HG02943 (cell line): Measurements from ENCODE around the gene SYCP2.
"Not testable (repeated sequence)": the region's sequence is repeated elsewhere in the genome, so short reads cannot be mapped to it uniquely, and the experiment has no call there.

Experiments
- ATAC-seq: cut with Tn5 transposase; IDR thresholded peaks from one replicate; pipeline ENCODE4 v1.9.1; 2021; ENCODE audit warnings: mild to moderate bottlenecking, low read depth, moderate library complexity; ENCODE audit not compliant: unreplicated experiment

Gene SYCP2, protein sequence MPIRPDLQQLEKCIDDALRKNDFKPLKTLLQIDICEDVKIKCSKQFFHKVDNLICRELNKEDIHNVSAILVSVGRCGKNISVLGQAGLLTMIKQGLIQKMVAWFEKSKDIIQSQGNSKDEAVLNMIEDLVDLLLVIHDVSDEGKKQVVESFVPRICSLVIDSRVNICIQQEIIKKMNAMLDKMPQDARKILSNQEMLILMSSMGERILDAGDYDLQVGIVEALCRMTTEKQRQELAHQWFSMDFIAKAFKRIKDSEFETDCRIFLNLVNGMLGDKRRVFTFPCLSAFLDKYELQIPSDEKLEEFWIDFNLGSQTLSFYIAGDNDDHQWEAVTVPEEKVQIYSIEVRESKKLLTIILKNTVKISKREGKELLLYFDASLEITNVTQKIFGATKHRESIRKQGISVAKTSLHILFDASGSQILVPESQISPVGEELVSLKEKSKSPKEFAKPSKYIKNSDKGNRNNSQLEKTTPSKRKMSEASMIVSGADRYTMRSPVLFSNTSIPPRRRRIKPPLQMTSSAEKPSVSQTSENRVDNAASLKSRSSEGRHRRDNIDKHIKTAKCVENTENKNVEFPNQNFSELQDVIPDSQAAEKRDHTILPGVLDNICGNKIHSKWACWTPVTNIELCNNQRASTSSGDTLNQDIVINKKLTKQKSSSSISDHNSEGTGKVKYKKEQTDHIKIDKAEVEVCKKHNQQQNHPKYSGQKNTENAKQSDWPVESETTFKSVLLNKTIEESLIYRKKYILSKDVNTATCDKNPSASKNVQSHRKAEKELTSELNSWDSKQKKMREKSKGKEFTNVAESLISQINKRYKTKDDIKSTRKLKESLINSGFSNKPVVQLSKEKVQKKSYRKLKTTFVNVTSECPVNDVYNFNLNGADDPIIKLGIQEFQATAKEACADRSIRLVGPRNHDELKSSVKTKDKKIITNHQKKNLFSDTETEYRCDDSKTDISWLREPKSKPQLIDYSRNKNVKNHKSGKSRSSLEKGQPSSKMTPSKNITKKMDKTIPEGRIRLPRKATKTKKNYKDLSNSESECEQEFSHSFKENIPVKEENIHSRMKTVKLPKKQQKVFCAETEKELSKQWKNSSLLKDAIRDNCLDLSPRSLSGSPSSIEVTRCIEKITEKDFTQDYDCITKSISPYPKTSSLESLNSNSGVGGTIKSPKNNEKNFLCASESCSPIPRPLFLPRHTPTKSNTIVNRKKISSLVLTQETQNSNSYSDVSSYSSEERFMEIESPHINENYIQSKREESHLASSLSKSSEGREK (N-terminal part only)

GRCh38 chr20:59933296-59933848 is at the start of gene SYCP2:
TSS of gene SYCP2 (minus strand) at chr20:59933637. CDS start at chr20:59922413, 11,224 bp downstream.
- ATAC-seq, result peak; percentile 34

- no peak for ATAC-seq
These were observed 49.6 kb upstream of the SYCP2 start for GRCh38 chr20:59983076-59983475.

DNA sequence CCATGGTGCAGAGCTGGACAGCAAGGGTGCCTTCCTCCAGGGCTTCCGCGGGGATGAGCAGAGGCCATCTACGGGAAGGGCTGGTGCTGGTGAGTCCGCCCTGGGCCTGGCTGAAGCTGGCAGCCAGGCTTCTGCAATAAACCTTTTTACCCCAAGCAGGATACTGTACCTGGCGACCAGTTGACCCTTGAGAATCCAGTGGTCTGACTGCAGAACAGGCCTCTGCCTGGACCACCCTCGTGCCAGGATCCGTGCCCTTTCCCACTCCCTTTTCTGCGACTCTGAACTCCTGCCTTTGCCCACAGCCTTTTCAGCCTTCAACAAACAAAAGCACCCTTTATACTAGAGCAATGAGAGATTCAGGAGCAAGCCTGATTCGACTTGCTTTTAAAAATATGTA is 43.6 kb upstream of the SYCP2 start:
- ATAC-seq, result no peak

GRCh38 chr20:59976156-59976782 is 42.8 kb upstream of the SYCP2 start:
- no peak for ATAC-seq

DNA sequence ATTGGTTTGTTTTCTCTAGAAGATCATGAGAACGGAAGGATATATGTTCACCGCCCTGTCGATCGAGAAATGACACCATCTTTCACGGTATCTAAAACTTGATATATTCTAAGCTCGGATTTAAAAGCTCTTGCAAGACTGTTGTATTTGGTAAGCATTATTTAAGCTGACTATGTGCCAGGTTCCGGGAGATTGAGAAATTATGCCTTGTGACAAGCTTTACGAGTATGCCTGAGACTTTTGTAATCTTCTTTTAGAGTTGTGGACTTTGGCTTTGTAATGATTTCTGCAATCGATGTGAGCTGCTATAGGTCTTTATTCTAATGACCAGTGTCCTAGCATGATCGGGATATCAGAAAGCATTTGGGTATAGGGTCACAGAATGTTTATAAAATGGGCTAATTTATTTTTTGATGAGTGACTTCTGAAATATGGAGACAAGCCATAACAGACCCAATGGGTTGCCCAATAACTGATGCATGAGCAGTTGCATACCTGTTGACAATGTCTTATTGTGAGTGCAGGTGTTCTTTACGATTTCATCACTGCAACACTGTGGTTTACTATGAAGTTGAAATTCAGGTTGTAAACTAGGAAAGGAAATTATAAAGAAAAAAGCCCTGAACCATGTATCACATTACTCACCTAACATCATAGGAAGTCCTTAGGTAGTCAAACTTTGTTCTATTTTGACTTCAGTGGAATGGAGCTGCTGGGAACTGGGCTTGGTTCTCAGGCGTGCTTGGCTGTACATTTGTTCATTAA is 38.8 kb upstream of the SYCP2 start:
- no peak for ATAC-seq

DNA sequence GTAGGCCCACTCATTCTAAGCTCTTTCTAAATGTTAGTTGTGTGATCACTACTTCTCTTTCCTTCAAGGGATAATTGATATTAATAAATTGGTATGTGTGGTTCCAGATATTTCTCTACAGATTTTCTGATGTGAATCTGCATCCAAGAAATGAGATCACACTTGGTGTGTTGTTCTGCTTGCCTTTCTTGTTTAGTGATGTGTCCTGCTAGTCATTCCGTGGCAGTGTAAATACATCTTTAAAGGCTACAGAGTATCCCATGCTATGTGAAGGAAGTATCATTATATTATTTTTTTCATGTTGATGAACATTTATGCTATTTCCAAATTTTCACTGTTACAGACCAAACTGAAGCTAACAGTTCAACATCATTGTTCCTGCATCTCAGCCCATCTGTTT is 38.0 kb upstream of the SYCP2 start:
- ATAC-seq, result no peak

DNA sequence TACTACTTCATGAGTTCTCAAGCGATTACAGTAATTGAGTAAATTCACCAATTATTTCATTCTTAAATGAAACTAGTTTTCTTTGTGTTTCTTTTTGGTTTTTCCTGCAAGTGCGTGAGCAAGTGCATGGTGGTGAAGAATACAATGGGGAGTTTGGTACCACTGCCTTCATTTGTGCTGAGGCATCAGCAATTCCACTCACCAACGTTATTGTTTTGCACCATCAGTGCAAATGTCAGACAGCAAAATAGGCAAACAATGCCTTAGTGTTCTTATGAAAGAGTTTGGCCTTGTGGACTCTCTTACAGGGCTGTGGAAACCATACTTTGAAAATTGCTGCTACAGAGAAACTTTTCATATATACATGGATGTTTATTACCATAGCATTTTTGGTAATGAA is 33.0 kb upstream of the SYCP2 start:
- ATAC-seq, result no peak

DNA sequence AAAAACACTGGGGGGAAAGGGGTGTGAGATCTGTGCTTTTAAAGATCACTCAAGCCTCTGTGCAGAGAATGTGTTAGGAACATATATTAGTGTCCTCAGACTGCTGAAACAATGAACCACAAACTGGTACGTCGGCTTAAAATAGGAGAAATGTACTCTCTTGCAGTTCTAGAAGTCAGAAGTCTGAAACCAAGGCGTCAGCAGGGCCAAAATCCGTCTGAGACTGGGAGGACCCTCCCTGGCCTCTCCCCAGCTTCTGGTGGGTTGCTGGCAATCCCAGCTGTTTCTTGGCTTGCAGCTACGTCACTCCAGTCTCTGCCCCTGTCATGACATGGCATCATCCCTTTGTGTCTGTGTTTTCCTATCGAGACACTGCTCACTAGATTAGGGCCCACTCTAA is 28.7 kb upstream of the SYCP2 start:
- no peak for ATAC-seq

GRCh38 chr20:59961423-59961822 is 28.0 kb upstream of the SYCP2 start:
- no peak for ATAC-seq

GRCh38 chr20:59958626-59959025 is 25.2 kb upstream of the SYCP2 start:
- ATAC-seq, result no peak

DNA sequence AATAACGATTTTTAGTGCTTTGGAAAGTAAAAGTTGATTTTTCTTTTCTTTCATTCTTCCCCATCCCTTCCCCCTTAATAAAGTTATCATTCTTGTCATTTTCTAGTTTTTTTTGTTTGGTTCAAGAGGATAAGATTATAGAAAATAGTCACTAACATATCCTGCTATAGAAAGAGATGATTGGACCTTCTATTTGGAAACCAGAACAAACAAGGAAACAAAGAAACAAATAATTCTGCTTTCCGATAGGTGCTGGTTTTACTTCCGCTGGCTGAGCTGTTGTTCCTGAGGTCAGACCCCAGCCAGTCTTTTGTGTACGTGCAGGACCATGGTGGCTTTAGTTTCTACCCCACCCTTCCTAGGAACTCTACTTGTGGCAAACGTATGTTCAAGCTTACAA is 24.7 kb upstream of the SYCP2 start, which contains the start of gene CDH26:
Gene CDH26 (plus strand): TSS at position 301 of the 400 bp plus-strand sequence. CDS start 304 bp downstream, outside the sequence.
- no peak for ATAC-seq

GRCh38 chr20:59957568-59957967 is 24.1 kb upstream of the SYCP2 start:
- ATAC-seq, result not testable (repeated sequence)

- no peak for ATAC-seq
These were observed 21.8 kb upstream of the SYCP2 start for GRCh38 chr20:59955131-59955796.

DNA sequence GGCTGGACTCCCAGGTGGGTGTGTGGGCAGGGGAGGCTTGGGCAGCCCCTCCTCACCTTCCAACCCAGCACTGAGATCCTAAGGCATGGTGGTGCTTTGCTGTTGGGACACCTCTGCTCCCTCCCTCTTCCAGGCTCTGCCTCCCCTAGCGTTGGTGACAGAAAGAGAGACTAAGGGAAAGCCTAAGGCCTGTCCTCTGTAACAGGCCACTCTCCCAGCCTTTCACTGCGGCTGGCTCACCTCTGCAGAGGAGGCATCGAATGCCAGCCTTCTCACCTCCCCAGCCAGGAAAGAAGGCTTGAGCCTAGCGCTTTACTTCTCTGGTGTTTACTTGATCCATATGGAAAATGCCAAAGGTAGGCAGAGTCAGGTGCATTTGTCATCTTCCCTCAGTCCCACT is 21.3 kb upstream of the SYCP2 start:
- no peak for ATAC-seq

DNA sequence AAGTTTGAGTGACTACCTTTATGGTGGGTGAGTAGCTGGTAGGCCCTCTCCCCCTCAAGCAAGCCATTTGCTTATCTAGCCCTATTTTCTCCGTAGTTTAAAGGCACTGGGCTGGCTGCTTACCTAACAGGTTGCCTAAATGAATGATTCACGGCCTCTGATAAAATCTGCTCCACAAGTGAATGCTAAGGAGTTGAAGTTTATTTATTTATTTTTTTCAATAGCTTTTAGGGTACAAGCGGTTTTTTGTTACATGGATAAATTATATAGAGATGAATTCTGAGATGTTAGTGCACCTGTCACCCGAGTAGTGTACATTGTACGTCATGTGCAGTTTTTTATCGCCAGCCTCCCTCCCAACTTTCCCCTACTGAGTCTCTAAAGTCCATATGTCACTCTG is 16.5 kb upstream of the SYCP2 start:
- ATAC-seq, result no peak

GRCh38 chr20:59948828-59949720 is 15.6 kb upstream of the SYCP2 start:
- ATAC-seq, result no peak

DNA sequence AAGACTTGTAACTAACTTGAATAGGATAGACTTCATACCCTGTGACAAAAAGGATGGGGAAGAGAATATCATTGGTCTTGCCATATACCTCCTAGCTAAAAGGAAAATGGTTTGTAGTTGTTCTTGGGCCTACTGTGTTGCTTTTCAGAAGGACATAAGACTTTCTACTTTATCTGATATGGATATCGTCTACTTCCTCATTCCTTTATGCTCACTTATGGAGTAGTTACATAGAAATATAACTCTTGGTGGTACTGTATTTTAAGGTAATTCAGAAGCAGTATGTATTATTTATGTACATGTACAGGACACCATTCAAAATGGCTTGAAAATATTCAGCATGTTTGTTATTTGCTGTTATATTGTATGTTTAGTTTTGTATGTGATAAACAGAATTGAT is 14.8 kb upstream of the SYCP2 start:
- ATAC-seq, result no peak

GRCh38 chr20:59947376-59947775 is 13.9 kb upstream of the SYCP2 start:
- ATAC-seq, result no peak
